Lung (tissue), 12 donors: ENCODE measurements around the gene SMAD2. TPM values are rescaled to one million over a fixed set of nuclear protein-coding genes. Genes with fewer than 3 reads are reported as not detected.

ENCODE experiments used
- ATAC-seq: fragments of 200-7000 bp; cut with Tn5 transposase; one replicate; pipeline ENCODE4 v1.9.1; 2020; ENCODE audit warnings: moderate number of reproducible peaks; ENCODE audit not compliant: insufficient read depth, low FRiP score
- DNase-seq, 3 donors: peaks; one replicate each; pipeline ENCODE4 v3.0.0-alpha.2; 2013 to 2017
- H3K27ac ChIP-seq, 2 donors: one replicate each; pipeline ENCODE4 v1.5.1; 2013; ENCODE audit warnings: mild to moderate bottlenecking in 2 of 2, moderate library complexity in 2 of 2, control low read depth in 1 of 2, inconsistent platforms in 1 of 2, low read depth in 1 of 2, low read length in 1 of 2
- H3K27me3 ChIP-seq, 3 donors: one replicate each; pipeline ENCODE4 v1.5.1; 2013; ENCODE audit warnings: low read length in 2 of 3; ENCODE audit not compliant: control insufficient read depth in 3 of 3, insufficient read depth in 3 of 3
- H3K36me3 ChIP-seq, 4 donors: one replicate each; pipeline ENCODE4 v1.5.1; 2013; ENCODE audit warnings: low read length in 4 of 4, mild to moderate bottlenecking in 1 of 4, moderate library complexity in 1 of 4; ENCODE audit not compliant: control insufficient read depth in 4 of 4, insufficient read depth in 4 of 4
- H3K4me1 ChIP-seq, 5 donors: one replicate each; pipeline ENCODE4 v1.5.1; 2013; ENCODE audit warnings: low read length in 5 of 5, mild to moderate bottlenecking in 2 of 5, moderate library complexity in 1 of 5; ENCODE audit not compliant: control insufficient read depth in 5 of 5, insufficient read depth in 5 of 5
- H3K4me3 ChIP-seq: one replicate; pipeline ENCODE4 v1.5.1; 2013; ENCODE audit warnings: mild to moderate bottlenecking, control low read depth, moderate library complexity
- H3K9ac ChIP-seq, 2 donors: one replicate each; pipeline ENCODE4 v1.5.1; 2013; ENCODE audit warnings: low read length in 2 of 2, control low read depth in 1 of 2; ENCODE audit not compliant: insufficient read depth in 1 of 2
- H3K9me3 ChIP-seq, 4 donors: one replicate each; pipeline ENCODE4 v1.5.1; 2013; ENCODE audit warnings: low read length in 3 of 4, mild to moderate bottlenecking in 1 of 4, moderate library complexity in 1 of 4; ENCODE audit not compliant: control insufficient read depth in 4 of 4, insufficient read depth in 3 of 4
- WGBS, 2 donors: extraction: QIAGEN DNeasy Blood & Tissue Kit; methylation state at CpG; one replicate each; pipeline ENCODE4 v1.1.7; 2013; 5-methylcytosine and 5-hydroxymethylcytosine counted together
- polyA plus RNA-seq, 2 donors: library from polyadenylated mRNA; stranded (reverse); fragments of 200-250 nt; gene quantifications; one replicate each; pipeline ENCODE4 v1.2.1, GENCODE V29; 2013
- total RNA-seq, 2 donors: library from RNA; depleted of rRNA in 1 of 2; stranded (reverse); fragments of >200 nt in 1 of 2; gene quantifications; one replicate each; pipeline ENCODE4 v1.2.1, GENCODE V29; 2014 to 2021
- TF ChIP-seq, protein P1 (sequence below): IDR thresholded peaks from 2 replicates; pipeline ENCODE4 v1.5.1; 2012; ENCODE audit warnings: mild to moderate bottlenecking; ENCODE audit errors: control extremely low read depth, extremely low read depth
- donor health status: control.
- donor health status: control.
- donor health status: Bipolar disorder and iron deficiency.
- donor health status: healthy.
- donor health status: DM: yes; HTN: yes; CAD: no.

Gene SMAD2
- total and polyA plus RNA-seq, 4 donors = 30.6 to 161 (median 90.2) TPM

DNA sequence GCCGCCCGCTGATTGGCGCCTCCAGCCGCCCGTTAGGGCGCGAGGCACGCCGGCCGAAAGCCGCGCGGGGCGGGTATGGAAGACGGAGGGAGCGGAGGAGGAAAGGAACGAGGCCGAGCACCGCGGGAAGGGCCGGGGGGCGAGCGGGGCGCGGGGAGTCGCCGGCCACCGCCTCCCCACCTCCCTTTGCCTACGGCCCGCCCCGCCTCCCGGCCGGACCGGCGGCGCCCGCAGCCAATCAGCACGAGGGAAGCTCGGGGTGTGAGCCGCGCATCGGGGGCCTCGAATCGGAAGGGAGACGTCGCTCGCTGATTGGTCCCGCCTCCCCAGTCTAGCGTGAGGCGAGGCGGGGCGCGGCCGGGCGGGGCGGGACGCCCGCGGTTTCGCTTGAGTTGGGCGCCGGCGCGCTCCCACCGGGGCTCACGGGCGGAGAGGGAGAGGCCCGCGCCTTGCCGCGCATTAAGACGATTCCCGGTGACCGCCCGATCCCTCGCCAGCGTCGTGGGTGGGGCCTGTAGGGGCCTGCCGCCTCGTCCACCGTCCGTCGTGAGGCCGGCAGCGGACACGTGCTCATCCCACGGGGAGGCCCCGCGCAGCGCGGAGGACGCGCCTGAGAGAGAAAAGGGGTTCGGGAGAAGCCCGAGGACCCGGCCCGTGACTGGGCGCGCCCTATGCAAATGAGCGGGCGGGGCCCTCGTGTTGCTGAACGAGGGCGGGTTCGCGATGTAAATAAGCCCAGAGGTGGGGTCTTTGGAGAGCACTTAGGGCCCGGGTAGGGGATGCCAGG lies 665 bp upstream of the SMAD2 start:
- Histone ChIP-seq H3K36me3 (no peaks in the 10 kb centered on the region), H3K9me3 (no peaks in the 10 kb centered on the region), H3K27ac (peak overlapping the region; percentile 98 to 100), H3K4me3 (peak overlapping the region; percentile 81), H3K27me3 (no peaks in the 10 kb centered on the region), H3K9ac (peak overlapping the region; percentile 50), H3K4me1 (peaks cover 0 to 24% (median 12%) of the 10 kb centered on the region in 5 donors)
- TF ChIP-seq, protein P1, sequence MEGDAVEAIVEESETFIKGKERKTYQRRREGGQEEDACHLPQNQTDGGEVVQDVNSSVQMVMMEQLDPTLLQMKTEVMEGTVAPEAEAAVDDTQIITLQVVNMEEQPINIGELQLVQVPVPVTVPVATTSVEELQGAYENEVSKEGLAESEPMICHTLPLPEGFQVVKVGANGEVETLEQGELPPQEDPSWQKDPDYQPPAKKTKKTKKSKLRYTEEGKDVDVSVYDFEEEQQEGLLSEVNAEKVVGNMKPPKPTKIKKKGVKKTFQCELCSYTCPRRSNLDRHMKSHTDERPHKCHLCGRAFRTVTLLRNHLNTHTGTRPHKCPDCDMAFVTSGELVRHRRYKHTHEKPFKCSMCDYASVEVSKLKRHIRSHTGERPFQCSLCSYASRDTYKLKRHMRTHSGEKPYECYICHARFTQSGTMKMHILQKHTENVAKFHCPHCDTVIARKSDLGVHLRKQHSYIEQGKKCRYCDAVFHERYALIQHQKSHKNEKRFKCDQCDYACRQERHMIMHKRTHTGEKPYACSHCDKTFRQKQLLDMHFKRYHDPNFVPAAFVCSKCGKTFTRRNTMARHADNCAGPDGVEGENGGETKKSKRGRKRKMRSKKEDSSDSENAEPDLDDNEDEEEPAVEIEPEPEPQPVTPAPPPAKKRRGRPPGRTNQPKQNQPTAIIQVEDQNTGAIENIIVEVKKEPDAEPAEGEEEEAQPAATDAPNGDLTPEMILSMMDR = no peak
- ATAC-seq (peak; percentile 91), DNase-seq (peak; percentile 98 to 99 (median 98))
- WGBS, 2 donors = 1% methylated on average over 80 to 107 of the region's 107 CpGs

GRCh38 chr18:47929681-47930198 lies 719 bp downstream of the SMAD2 start:
- TF ChIP-seq, protein P1 = no peak
- DNase-seq (peak in 1 of 3 donors; percentile 73), ATAC-seq (peak; percentile 0)
- Histone ChIP-seq H3K4me3 (peak overlapping the region; percentile 81), H3K9ac (peak overlapping the region; percentile 31 to 90), H3K27ac (peak overlapping the region; percentile 96 to 100), H3K27me3 (no peaks in the 10 kb centered on the region), H3K36me3 (no peaks in the 10 kb centered on the region), H3K9me3 (no peaks in the 10 kb centered on the region), H3K4me1 (peaks cover 0 to 28% (median 14%) of the 10 kb centered on the region in 5 donors)
- WGBS, 2 donors = 0% methylated on average over 19 of the region's 19 CpGs

GRCh38 chr18:47928466-47928865 lies 2.0 kb downstream of the SMAD2 start:
- H3K27me3 ChIP-seq = no peaks in the 10 kb centered on the region
- WGBS, 2 donors = 26 to 32% methylated on average over 3 of the region's 3 CpGs
- no peaks in the 10 kb centered on the region for H3K36me3 ChIP-seq
- H3K27ac ChIP-seq = no peak overlapping the region
- no peaks in the 10 kb centered on the region for H3K9me3 ChIP-seq
- H3K4me1 ChIP-seq = peaks cover 0 to 28% (median 14%) of the 10 kb centered on the region in 5 donors
- TF ChIP-seq, protein P1 = no peak
- DNase-seq (peak in 2 of 3 donors; percentile 35 to 36), ATAC-seq (no peak)
- peak overlapping the region in 1 of 2 donors; percentile 90 for H3K9ac ChIP-seq
- H3K4me3 ChIP-seq = no peak overlapping the region
